GM18907 (cell line): ENCODE results near the gene CNTD1.
A peak's percentile ranks its signal among the peaks of the same experiment; 100 is the strongest.

Experiments
- ATAC-seq: cut with Tn5 transposase; IDR thresholded peaks from one replicate; pipeline ENCODE4 v1.9.1; 2021; ENCODE audit warnings: mild to moderate bottlenecking, moderate library complexity; ENCODE audit not compliant: unreplicated experiment

The CNTD1 gene

DNA sequence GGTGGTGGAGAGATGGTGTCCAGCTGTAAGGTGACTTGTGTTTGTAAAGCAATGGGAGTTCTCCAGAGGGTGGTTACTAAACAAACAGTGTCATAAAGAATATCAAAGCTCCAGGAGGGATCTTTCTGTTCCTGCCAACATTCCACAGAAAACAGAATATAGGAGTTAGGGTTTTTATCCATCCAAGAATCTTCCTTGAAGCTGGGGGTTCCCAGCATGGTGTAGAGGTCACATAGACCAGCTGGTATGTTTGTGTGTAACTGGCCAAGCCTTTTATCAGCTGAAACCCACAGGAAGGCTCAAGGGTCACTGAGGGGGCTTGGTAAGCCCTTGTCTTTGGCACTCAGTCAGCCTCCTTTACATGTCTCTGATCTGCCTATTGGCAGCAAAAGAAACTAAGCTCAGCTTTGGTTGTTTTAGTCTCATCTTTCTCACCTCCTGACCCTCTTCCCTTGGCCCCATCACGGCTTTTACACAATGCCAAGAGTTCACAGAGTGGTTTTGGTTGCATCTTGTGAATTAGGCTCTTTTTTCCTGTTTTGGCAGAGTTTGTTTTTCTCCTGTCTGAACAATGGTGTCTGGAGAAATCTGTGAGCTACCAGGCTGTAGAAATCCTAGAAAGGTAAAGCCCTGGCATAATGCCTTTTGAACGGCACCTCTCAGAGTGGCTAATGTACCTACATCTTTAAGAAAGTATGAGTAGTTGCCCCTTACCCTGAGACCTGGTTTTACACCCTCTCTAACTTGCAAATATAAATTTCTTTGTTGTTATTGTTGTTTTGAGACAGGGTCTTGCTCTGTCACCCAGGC is 4.6 kb downstream of the CNTD1 start:
- ATAC-seq, result no peak

- no peak for ATAC-seq
These were observed 6.3 kb downstream of the CNTD1 start for GRCh38 chr17:42804918-42805367.

DNA sequence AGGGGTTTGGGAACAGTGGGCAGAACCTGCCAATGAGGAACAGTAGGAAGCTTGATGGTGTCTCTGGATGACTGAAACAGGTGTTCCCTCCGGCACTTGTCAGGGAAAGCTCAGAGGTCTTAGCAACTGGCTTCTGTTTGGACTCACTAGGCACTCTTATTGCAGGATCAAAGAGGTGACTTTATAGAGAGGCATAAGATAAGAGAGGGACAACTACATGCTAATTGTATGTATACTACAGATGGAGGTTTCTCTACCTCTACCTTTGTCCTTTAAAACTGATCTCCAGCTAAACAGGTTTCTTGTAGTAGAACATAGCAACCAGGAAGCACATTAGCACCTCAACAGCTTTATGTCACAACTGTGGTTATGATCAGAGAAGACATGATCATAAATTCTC is 7.6 kb downstream of the CNTD1 start:
- ATAC-seq, result no peak

GRCh38 chr17:42809250-42809649 is 10.6 kb downstream of the CNTD1 start:
- ATAC-seq, result no peak

DNA sequence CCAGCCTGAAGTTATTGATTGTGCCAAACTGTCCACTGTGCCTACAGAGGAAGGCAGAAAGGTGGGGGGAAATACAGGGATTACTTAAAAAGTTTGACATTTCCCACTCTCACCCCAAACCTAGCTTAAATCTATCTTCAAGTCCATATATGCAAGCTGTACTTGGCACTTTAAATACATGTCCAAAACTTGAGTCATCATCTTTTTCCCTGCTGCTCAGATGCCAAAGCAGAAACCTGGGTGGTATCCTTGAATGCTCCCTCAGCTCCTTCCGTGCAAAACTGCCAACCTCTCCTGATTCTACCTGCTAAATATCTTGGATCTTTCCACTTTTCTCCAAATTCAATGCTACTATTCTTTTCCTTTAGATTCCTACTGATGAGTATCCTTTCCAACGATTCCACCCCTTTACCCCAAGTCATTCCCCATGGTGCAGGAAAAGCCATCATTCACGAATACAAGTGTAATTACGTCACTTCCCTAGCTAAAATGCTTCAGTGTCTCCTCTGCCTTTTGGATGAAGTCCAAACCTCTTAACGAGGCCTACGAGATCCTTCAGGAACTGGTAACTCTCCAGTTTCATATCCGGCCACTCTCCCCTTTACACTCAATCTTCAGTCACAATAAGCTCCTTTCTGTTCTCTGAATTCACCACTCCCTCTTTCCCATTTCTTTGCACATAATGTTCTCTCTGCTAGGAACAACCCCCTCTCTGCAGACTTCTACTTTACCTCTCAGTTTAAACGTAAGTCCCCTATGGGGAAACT is 16.2 kb downstream of the CNTD1 start:
- no peak for ATAC-seq

DNA sequence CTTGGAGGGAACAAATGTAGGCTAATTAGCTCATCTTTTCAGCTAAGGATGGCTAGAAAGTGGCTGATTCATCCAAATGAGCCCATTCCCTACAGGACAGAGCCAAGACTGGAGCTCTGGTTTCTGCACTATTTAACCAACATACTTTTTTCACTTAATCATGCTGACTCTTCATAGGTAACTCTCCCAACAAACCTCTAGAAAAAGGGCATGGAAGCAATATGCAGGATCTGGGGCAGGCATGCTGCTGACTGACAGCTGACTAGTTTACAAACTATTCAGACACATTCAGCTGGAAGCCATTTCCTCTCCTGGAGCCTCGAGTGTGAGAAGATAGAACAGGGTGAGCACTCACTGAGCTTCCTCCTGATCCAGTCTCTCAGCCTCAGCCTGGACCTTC is 19.2 kb downstream of the CNTD1 start:
- ATAC-seq, result no peak

DNA sequence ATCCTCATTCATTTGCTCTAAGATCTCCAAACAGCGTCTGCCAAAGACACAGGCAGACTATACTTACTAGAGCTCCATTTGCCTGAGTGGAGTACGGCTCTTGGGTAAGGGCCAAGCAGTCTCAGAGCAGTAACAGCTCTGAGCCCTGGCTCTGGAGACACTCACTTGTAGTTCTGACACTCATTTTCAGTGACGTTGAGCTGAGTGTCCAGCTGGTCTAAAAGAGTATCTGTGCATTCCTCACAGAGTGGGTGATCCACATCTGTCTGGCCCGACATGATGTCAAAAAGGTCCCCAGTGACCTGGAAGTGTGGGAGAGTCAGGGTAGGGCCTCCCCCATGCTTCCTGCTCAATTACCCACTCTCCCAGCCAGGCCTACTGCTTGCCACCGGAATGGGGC is 19.7 kb downstream of the CNTD1 start:
- ATAC-seq, result no peak

DNA sequence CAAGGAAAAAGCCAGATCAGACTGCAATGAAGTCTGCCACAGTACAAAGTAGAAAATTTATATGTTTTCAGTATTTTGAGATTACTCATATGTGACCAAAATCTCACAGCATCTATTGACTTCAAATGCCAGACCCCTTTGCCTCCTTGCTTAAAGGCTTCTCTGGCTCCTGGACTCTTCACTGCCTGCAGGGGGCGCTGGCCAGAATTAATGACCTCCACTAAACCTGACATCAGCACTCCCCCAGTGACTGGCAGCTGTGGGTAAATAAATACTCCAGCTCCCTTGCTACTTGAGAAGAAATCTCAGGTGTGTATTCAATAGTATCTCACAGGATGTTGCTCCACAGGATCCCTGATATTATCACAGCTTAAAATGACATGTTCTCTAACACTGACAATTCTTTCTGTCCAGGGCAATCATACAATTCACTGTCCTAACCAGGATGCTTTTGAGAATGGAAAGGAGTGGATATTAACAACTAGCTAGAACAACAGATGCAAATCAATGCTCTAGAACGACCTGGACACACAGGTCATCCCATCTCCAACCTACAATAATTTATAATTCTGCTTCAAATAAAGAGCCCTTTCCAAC is 21.4 kb downstream of the CNTD1 start:
- no peak for ATAC-seq

GRCh38 chr17:42821176-42821575 is 22.5 kb downstream of the CNTD1 start:
- ATAC-seq, result no peak

DNA sequence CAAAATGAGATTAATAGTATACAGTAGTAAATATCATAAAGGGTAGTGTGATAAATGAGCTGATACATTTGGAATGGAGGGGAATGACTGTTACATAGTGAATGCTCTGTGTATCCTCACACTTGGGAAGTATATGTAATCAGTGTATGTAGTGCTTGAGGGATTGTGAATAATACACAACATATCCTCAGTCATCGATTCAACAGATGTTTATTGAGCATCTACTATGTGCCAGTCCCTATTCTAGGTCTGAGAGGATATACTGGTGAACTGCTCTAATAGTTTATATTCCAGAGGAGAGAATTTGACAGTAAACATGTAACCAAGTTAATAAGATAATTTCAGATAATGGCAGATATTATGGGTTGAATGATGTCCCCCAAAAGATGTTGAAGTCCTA is 28.8 kb downstream of the CNTD1 start:
- ATAC-seq, result no peak

- no peak for ATAC-seq
These were observed 32.3 kb downstream of the CNTD1 start for GRCh38 chr17:42830971-42831370.

GRCh38 chr17:42832213-42832933 is 33.7 kb downstream of the CNTD1 start:
- ATAC-seq, result no peak

DNA sequence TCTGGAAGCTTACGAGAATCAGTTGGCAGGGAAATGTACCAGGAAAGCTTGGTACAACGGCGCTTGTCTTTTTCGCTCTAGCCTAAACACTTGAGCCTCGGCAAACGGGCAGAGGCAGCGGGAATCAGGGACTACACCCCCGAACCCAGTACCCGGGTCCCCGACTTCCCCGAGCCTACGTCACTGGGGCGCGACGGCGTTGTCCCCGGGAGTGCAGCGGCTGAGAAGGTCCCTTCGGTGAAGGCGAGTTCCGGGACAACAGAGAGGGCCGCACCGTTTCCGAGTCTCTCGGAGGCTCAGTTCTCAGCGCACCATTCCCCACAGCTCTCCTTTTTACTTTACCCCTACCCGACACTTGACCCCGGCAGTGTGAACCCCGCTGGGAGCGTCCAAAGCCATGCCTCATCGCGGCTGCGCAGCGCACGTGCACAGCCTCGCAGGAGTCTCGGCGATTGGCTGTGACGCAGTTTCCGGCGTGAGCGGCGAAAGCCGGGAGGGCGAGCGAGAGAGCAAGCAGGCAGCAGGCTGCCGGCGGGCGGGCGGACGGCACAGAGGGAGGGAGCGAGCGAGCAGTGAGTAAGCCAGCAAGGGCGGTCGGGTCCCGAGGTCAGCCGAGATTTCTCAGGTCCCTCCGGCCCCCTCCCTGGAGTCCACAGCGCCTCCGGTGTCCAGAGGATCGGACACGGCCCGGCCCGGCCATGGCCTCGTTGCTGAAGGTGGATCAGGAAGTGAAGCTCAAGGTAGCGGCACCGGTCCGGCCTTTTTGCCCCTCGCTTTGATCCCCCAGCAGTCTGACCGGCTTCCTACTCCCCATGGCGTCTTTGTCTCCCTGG is 34.5 kb downstream of the CNTD1 start, which contains the start of gene PSME3:
PSME3 (plus strand) TSS at position 464 of the 833 bp plus-strand sequence; CDS start at position 699, 235 bp downstream.
- ATAC-seq, result peak; percentile 87

GRCh38 chr17:42833767-42834422 is 35.2 kb downstream of the CNTD1 start:
- peak; percentile 2 for ATAC-seq

DNA sequence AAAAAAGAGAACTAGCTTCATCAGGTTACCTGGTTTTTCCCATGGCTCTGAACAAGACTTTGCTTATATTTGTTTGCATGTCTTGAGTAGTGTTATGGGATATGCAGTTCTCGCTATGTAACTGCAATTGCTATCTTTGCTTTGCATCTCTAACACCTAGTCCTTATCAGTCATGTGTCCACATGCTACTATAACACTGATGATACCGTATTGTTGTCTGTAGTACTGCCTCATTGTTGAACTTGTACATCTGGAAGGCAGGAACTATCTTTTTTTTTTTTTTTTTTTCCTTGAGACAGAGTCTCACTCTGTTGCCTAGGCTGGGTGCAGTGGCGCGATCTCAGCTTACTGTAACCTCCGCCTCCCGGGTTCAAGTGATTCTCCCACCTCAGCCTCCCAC is 37.1 kb downstream of the CNTD1 start:
- no peak for ATAC-seq

DNA sequence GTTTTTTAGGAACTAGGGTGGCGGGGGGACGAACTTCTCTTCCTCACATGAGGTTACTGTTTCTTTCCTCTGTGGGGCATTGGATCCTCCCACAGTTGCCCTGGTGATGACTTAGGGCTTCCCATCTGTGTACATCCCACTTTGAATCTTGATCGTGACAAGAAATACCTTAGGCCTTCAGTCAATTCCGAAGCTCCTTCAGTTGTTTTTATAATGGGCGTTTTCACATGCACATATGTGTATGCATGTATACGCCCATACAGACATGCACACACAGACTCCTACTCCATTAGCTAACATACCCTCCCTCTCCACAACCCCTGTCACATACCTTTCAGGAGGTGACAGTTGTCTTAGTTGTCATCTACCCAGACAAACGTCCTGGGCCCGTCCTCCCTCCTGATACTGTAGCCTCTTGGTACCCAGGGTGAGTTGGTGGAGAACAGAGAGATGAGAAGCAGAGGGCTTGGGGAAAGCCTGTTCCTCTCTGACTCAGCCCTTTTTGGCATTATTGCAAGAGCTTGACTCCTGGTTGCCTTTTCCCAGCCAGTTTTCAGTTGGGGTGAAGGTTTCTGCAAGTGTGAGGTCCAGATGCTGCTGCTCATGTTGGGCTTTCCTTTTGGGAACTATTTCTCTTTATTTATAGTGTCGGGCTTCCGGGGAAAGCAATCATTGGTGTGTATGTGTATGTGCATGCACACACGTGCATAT is 43.5 kb downstream of the CNTD1 start:
- ATAC-seq, result no peak

DNA sequence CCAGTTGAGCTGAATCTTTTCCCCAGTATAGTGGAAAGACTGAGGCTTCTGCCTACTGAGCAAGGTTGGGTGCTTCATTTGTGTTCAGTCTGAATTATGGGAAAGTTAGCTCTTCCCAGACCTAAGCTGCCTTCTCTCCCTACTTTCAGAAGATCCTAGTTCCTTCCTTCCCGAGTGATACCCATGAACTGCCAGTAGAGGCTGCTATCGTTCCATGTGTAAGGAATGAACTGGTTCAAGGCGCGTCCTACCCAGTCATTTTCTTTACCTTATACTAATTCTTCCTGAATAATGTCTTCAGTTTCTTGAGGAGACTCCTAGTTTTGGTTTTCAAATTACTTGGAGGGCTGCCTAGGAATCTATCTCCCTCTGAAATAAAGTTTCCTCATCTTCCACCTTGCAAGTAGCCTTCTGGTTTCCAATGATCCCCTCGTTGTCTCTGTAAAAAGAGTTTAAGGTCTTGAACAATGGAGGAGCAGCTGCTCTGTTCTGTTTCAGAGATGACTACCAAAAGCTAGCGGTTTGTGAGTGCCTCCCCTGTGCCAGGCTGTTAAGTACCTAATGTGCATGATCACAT is 44.8 kb downstream of the CNTD1 start:
- no peak for ATAC-seq

GRCh38 chr17:42844271-42844670 is 45.6 kb downstream of the CNTD1 start, which contains the start of gene AOC2:
Gene AOC2, plus strand, starts transcription at chr17:42844580. Its CDS starts 47 bp downstream, at chr17:42844627.
- ATAC-seq, result no peak
